A673 (cell line): ENCODE measurements around the gene MIS18A. TPM values are rescaled to one million over a fixed set of nuclear protein-coding genes. Genes with fewer than 3 reads are reported as not detected.

Experiments
- BruUV-seq: library from RNA; stranded (reverse); fragments of 400-500 nt; replicated peaks from 2 replicates; lab custom pipeline; 2021; lab: Mats Ljungman, UMichigan
- CTCF ChIA-PET: fragments of 300-600 bp; sonication (Branson Sonifier 250); formaldehyde crosslinking; loops from one replicate; lab custom pipeline; 2022; ENCODE audit warnings: antibody characterized with exemption; lab: Charles Lee
- POLR2A ChIA-PET: fragments of 300-600 bp; sonication (Branson Sonifier 250); formaldehyde crosslinking; loops from one replicate; lab custom pipeline; 2022; ENCODE audit warnings: antibody characterized with exemption; ENCODE audit not compliant: low non-redundant PET; lab: Charles Lee
- DNase-seq: peaks from one replicate; pipeline ENCODE4 v3.0.0-alpha.2; 2015; ENCODE audit warnings: low spot score
- H3K27ac ChIP-seq: fragments of 200-600 bp; sonication (generic); 2 replicates; pipeline ENCODE4 v1.5.1; 2016; ENCODE audit warnings: mixed run types, low read depth, mild to moderate bottlenecking, mixed read lengths, antibody characterized with exemption, low read length; ENCODE audit not compliant: poor library complexity, severe bottlenecking
- H3K27me3 ChIP-seq: fragments of 200-600 bp; sonication (generic); replicated peaks from 2 replicates; pipeline ENCODE4 v1.6.1; 2017; ENCODE audit warnings: mixed run types, low read depth, mild to moderate bottlenecking, mixed read lengths, antibody characterized with exemption, low read length; ENCODE audit not compliant: insufficient read depth, poor library complexity
- H3K36me3 ChIP-seq: fragments of 200-600 bp; sonication (generic); 2 replicates; pipeline ENCODE4 v1.6.1; 2016; ENCODE audit warnings: mixed run types, mild to moderate bottlenecking, mixed read lengths, antibody characterized with exemption, low read length; ENCODE audit not compliant: insufficient read depth, poor library complexity, severe bottlenecking
- H3K4me1 ChIP-seq: fragments of 200-600 bp; sonication (generic); 2 replicates; pipeline ENCODE4 v1.6.1; 2017; ENCODE audit warnings: mixed run types, mild to moderate bottlenecking, mixed read lengths, antibody characterized with exemption, low read length; ENCODE audit not compliant: insufficient read depth, poor library complexity, severe bottlenecking
- H3K4me3 ChIP-seq: fragments of 200-600 bp; sonication (generic); 2 replicates; pipeline ENCODE4 v1.5.1; 2016; ENCODE audit warnings: low read depth, mixed run types, mild to moderate bottlenecking, mixed read lengths, low read length; ENCODE audit not compliant: poor library complexity, severe bottlenecking
- H3K9me3 ChIP-seq: fragments of 200-600 bp; sonication (generic); 2 replicates; pipeline ENCODE4 v1.6.1; 2016; ENCODE audit warnings: mixed run types, low read depth, mild to moderate bottlenecking, mixed read lengths, antibody characterized with exemption, low read length; ENCODE audit not compliant: poor library complexity, severe bottlenecking
- CTCF ChIP-seq: fragments of 300-800, 200-600 bp; sonication (generic); conservative IDR thresholded peaks from 2 replicates; pipeline ENCODE4 v1.5.1; 2017; ENCODE audit warnings: low read depth, mild to moderate bottlenecking, antibody characterized with exemption, low read length, moderate library complexity, mixed read lengths
- EZH2 ChIP-seq: fragments of 200-600 bp; sonication (generic); IDR thresholded peaks from 2 replicates; pipeline ENCODE4 v1.6.1; 2017; ENCODE audit warnings: borderline replicate concordance, low read depth, mild to moderate bottlenecking, mixed read lengths, antibody characterized with exemption, low read length; ENCODE audit not compliant: poor library complexity, severe bottlenecking
- intact Hi-C: fragments of 100-400 bp; cut with micrococcal nuclease; formaldehyde crosslinking; loops from one replicate; pipeline ENCODE4 v1.10.0; 2022; ENCODE audit not compliant: unreplicated experiment
- total RNA-seq: library from RNA; stranded (reverse); gene quantifications from 2 replicates; pipeline ENCODE4 v1.2.3, GENCODE V29; 2021

The MIS18A gene
- total RNA-seq, 1 experiment from 2014 or later, result 40.1 TPM

- ChIA-PET POLR2A (no interaction called here), CTCF (no interaction called here)
- Histone ChIP-seq H3K4me3 (no peak overlapping the region), H3K9me3 (no peaks in the 10 kb centered on the region), H3K27ac (no peak overlapping the region), H3K27me3 (peaks cover 46% of the 10 kb centered on the region), H3K36me3 (no peaks in the 10 kb centered on the region), H3K4me1 (no peaks in the 10 kb centered on the region)
- TF ChIP-seq EZH2, result no peak
- no peak for TF ChIP-seq CTCF
- DNase-seq, result no peak
- no TSS peak for BruUV-seq
- intact Hi-C loops, result no loop called here
Measured at GRCh38 chr21:32237021-32237420, 41.8 kb downstream of the MIS18A start.

- intact Hi-C loops, result no loop called here
- BruUV-seq, result no TSS peak
- TF ChIP-seq CTCF (no peak), EZH2 (no peak)
- no peaks in the 10 kb centered on the region for H3K36me3 ChIP-seq
- ChIA-PET POLR2A (no interaction called here), CTCF (no interaction called here)
- H3K27ac ChIP-seq, result no peak overlapping the region
- no peaks in the 10 kb centered on the region for H3K4me1 ChIP-seq
- no peak overlapping the region for H3K4me3 ChIP-seq
- no peaks in the 10 kb centered on the region for H3K9me3 ChIP-seq
- DNase-seq, result no peak
- H3K27me3 ChIP-seq, result peaks cover 26% of the 10 kb centered on the region
Measured at GRCh38 chr21:32233722-32234301, 45.0 kb downstream of the MIS18A start.

- H3K4me1 ChIP-seq, result no peaks in the 10 kb centered on the region
- H3K36me3 ChIP-seq, result no peaks in the 10 kb centered on the region
- H3K4me3 ChIP-seq, result no peak overlapping the region
- peaks cover 20% of the 10 kb centered on the region for H3K27me3 ChIP-seq
- TF ChIP-seq EZH2 (no peak), CTCF (no peak)
- ChIA-PET CTCF (no interaction called here), POLR2A (no interaction called here)
- intact Hi-C loops, result no loop called here
- H3K27ac ChIP-seq, result no peak overlapping the region
- H3K9me3 ChIP-seq, result no peaks in the 10 kb centered on the region
- BruUV-seq, result no TSS peak
- DNase-seq, result no peak
Measured at GRCh38 chr21:32233055-32233546, 45.7 kb downstream of the MIS18A start.
